K562 (cell line): ENCODE results near the gene CYP4V2. TPM values are rescaled to one million over a fixed set of nuclear protein-coding genes. Genes with fewer than 3 reads are reported as not detected.
A peak's percentile ranks its signal among the peaks of the same experiment; 100 is the strongest.

Source experiments
- ATAC-seq: fragments of 200-7000 bp; cut with Tn5 transposase; 3 replicates; pipeline ENCODE4 v1.9.1; 2020; ENCODE audit warnings: moderate library complexity
- BruUV-seq: library from RNA; stranded (reverse); fragments of 400-500 nt; replicated peaks from 2 replicates; lab custom pipeline; 2021; lab: Mats Ljungman, UMichigan
- CTCF ChIA-PET: fragments of 300-600 bp; formaldehyde crosslinking; extraction: SDS; loops from one replicate; lab custom pipeline; 2021; ENCODE audit warnings: low intra/inter-chr PET ratio; lab: Yijun Ruan, JAX
- POLR2A ChIA-PET: fragments of 300-600, 350-650 bp; sonication (Branson Sonifier 250); formaldehyde crosslinking; extraction: SDS; loops from one replicate; lab custom pipeline; 2021; ENCODE audit warnings: antibody characterized with exemption, inconsistent platforms; lab: Yijun Ruan, JAX
- DNase-seq, 4 experiments: peaks; one replicate each; pipeline versions ENCODE4 v3.0.0 to v3.0.0-alpha.2; 2011 to 2018; ENCODE audit warnings: low spot score in 3 of 4, mixed read lengths in 3 of 4; ENCODE audit errors: extremely low read depth in 1 of 4
- FAIRE-seq: peaks from 2 replicates; lab custom pipeline; 2011; peaks lifted over from hg19 to GRCh38; lab: Jason Lieb, UNC
- H2AFZ ChIP-seq: 2 replicates; pipeline ENCODE4 v1.6.0; 2011; ENCODE audit warnings: low read depth, low read length, control low read depth, inconsistent platforms
- H3K27ac ChIP-seq: fragments of 200-600 bp; 3 replicates; pipeline ENCODE4 v1.8.0; 2011; ENCODE audit warnings: low read depth, mild to moderate bottlenecking, control low read depth, inconsistent platforms, low read length, moderate library complexity, mixed read lengths; ENCODE audit errors: extremely low read depth
- H3K27me3 ChIP-seq, 2 experiments: fragments of 300-600 bp in 1 of 2; 2 replicates in 1 of 2; 3 replicates in 1 of 2; pipeline versions ENCODE4 v1.6.0 to v1.8.0; 2011; ENCODE audit warnings: inconsistent platforms in 2 of 2, low read length in 2 of 2, mild to moderate bottlenecking in 1 of 2, mixed read lengths in 1 of 2, moderate library complexity in 1 of 2; ENCODE audit not compliant: control insufficient read depth in 2 of 2, insufficient read depth in 2 of 2
- H3K36me3 ChIP-seq: fragments of 300-600 bp; 3 replicates; pipeline ENCODE4 v1.8.0; 2011; ENCODE audit warnings: mild to moderate bottlenecking, low read length, inconsistent platforms; ENCODE audit not compliant: control insufficient read depth, insufficient read depth
- H3K4me1 ChIP-seq, 2 experiments: fragments of 200-600 bp in 1 of 2; replicated peaks in 1 of 2; 2 replicates in 1 of 2; 3 replicates in 1 of 2; pipeline versions ENCODE4 v1.5.1 to v1.8.0; 2011; ENCODE audit warnings: inconsistent platforms in 2 of 2, low read length in 2 of 2, mild to moderate bottlenecking in 1 of 2, mixed read lengths in 1 of 2, moderate library complexity in 1 of 2; ENCODE audit not compliant: control insufficient read depth in 2 of 2, insufficient read depth in 2 of 2
- H3K4me2 ChIP-seq: 2 replicates; pipeline ENCODE4 v1.6.1; 2011; ENCODE audit warnings: low read length, control low read depth, inconsistent platforms, mixed read lengths; ENCODE audit not compliant: insufficient read depth
- H3K4me3 ChIP-seq: fragments of 200-600 bp; sonication (generic), shearing (Covaris generic); 2 replicates; pipeline ENCODE4 v1.5.1; 2016; ENCODE audit warnings: control low read depth, inconsistent platforms
- H3K79me2 ChIP-seq: fragments of 200-600 bp; 3 replicates; pipeline ENCODE4 v1.8.0; 2011; ENCODE audit warnings: low read length, inconsistent platforms; ENCODE audit not compliant: control insufficient read depth, insufficient read depth
- H3K9ac ChIP-seq, 2 experiments: 2 replicates each; pipeline versions ENCODE4 v1.6.0 to v1.6.1; 2011; ENCODE audit warnings: low read depth in 2 of 2, low read length in 2 of 2, control low read depth in 1 of 2, inconsistent platforms in 1 of 2, mild to moderate bottlenecking in 1 of 2, mixed read lengths in 1 of 2; ENCODE audit not compliant: insufficient read depth in 1 of 2
- H3K9me1 ChIP-seq: one replicate; pipeline ENCODE4 v1.6.0; 2011; ENCODE audit warnings: inconsistent platforms, mild to moderate bottlenecking, low read length, moderate library complexity; ENCODE audit not compliant: control insufficient read depth, insufficient read depth
- H3K9me3 ChIP-seq: replicated peaks from 2 replicates; pipeline ENCODE4 v1.5.1; 2011; ENCODE audit warnings: low read depth, low read length, inconsistent platforms; ENCODE audit not compliant: control insufficient read depth, insufficient read depth
- H4K20me1 ChIP-seq: replicated peaks from 2 replicates; pipeline ENCODE4 v1.6.1; 2011; ENCODE audit warnings: low read length, inconsistent platforms, mixed read lengths; ENCODE audit not compliant: control insufficient read depth, insufficient read depth
- EGR1 ChIP-seq: fragments of 450-650 bp; conservative IDR thresholded peaks from 2 replicates; pipeline ENCODE4 v1.6.1; 2017; ENCODE audit warnings: mild to moderate bottlenecking
- POLR2AphosphoS5 ChIP-seq: IDR thresholded peaks from 2 replicates; pipeline ENCODE4 v1.6.1; 2011; ENCODE audit warnings: mild to moderate bottlenecking, low read depth, low read length, moderate library complexity; ENCODE audit not compliant: control insufficient read depth, insufficient read depth
- SP1 ChIP-seq: sonication (generic); formaldehyde crosslinking; IDR thresholded peaks from 2 replicates; pipeline ENCODE4 v1.8.1; 2022; ENCODE audit warnings: mild to moderate bottlenecking, missing genetic modification reagents
- WGBS: fragments of 100-300 bp; shearing (Covaris generic); methylation state at CpG from one replicate; pipeline ENCODE4 v1.1.6; 2016; ENCODE audit warnings: low coverage, mixed read lengths; ENCODE audit not compliant: insufficient coverage; ENCODE audit errors: missing lambda C conversion rate; 5-methylcytosine and 5-hydroxymethylcytosine counted together
- in situ Hi-C: fragments of 300-500 bp; cut with MboI; formaldehyde crosslinking; loops from 4 replicates; pipeline ENCODE4 v1.15.0; 2018; ENCODE audit warnings: inconsistent platforms, mixed read lengths
- intact Hi-C: fragments of 100-400 bp; cut with micrococcal nuclease; formaldehyde crosslinking; loops from 2 replicates; pipeline ENCODE4 v1.14.2; 2022
- polyA plus RNA-seq, 8 experiments: library from polyadenylated mRNA; depleted of rRNA in 4 of 8; stranded (reverse) in 5 of 8; unstranded in 3 of 8; fragments of >200 nt; fragmentation: Nextera tagmentation in 2 of 8; fragmentation: Illumina TruSeq in 1 of 8; extraction: Ambion mirVana in 2 of 8; extraction: Trizol in 1 of 8; gene quantifications; 2 replicates each; pipeline versions ENCODE4 v1.2.1 to v1.2.3, GENCODE V29; 2011 to 2014; ENCODE audit warnings: inconsistent platforms in 1 of 8, missing spikeins in 1 of 8
- total RNA-seq, 7 experiments: library from RNA; depleted of rRNA in 6 of 7; stranded (reverse); fragments of >200 nt in 6 of 7; fragmentation: Illumina TruSeq in 2 of 7; extraction: Trizol in 2 of 7; gene quantifications; 2 replicates each; pipeline versions ENCODE4 v1.2.1 to v1.2.3, GENCODE V29; 2011 to 2021; ENCODE audit warnings: low replicate concordance in 1 of 7
- TF ChIP-seq, protein P1 (sequence below): sonication (generic); formaldehyde crosslinking; IDR thresholded peaks from 2 replicates; pipeline ENCODE4 v1.8.0; 2022; ENCODE audit warnings: mild to moderate bottlenecking, missing genetic modification reagents

Gene CYP4V2
- total and polyA plus RNA-seq, 9 of the 15 experiments (the other 6 are each of a cell fraction or from before 2014, with no cell fraction given): 1.1 to 8.3 (median 3.9) TPM

DNA sequence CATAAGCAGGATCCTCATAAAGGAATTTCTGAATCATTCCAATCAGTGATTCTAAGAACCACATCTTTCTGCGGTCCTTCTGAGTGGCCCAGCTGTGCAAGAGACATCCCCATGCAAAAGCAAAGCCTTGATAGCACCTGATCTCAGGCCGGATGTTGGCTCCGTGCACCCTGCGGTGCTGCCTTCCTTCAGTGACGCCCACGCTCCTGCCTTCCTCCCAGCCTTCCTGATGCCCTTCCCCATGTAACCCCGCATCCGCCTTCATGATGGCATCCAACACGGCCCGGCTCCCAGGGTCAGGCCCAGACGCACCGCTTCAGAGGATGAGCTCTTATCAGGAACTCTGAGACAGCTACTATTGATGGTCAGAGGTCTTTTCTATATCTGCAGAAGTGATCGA is 20.4 kb upstream of the CYP4V2 start:
- intact Hi-C loops: no loop called here
- CTCF ChIA-PET: no interaction called here
- 3% methylated on average over 13 of the region's 13 CpGs for WGBS

More for the DNA sequence above, 20.4 kb upstream of the CYP4V2 start:
- Histone ChIP-seq H3K79me2 (no peaks in the 10 kb centered on the region), H3K27ac (no peak overlapping the region), H3K4me1 (peaks cover 0 to 2% of the 10 kb centered on the region in 2 experiments; a peak in 2 of 5 replicates), H2AFZ (no peak overlapping the region), H3K4me3 (no peak overlapping the region), H3K9me3 (no peaks in the 10 kb centered on the region), H3K9me1 (no peaks in the 10 kb centered on the region), H3K36me3 (no peaks in the 10 kb centered on the region), H3K4me2 (no peak overlapping the region), H3K27me3 (peaks cover 34 to 55% of the 10 kb centered on the region in 2 experiments), H4K20me1 (no peaks in the 10 kb centered on the region), H3K9ac (no peak overlapping the region)
- POLR2A ChIA-PET: interaction anchor here (0.5 to 0.6 kb wide), 3 partner anchors 102 to 1152 kb away, joined by 3 read pairs; partner anchors contain the start of gene TLR3
- in situ Hi-C loops: no loop called here
- TF ChIP-seq EGR1 (peak; percentile 37), SP1 (CRISPR knock-in tag) (no peak), POLR2AphosphoS5 (no peak)
- TF ChIP-seq, protein P1, sequence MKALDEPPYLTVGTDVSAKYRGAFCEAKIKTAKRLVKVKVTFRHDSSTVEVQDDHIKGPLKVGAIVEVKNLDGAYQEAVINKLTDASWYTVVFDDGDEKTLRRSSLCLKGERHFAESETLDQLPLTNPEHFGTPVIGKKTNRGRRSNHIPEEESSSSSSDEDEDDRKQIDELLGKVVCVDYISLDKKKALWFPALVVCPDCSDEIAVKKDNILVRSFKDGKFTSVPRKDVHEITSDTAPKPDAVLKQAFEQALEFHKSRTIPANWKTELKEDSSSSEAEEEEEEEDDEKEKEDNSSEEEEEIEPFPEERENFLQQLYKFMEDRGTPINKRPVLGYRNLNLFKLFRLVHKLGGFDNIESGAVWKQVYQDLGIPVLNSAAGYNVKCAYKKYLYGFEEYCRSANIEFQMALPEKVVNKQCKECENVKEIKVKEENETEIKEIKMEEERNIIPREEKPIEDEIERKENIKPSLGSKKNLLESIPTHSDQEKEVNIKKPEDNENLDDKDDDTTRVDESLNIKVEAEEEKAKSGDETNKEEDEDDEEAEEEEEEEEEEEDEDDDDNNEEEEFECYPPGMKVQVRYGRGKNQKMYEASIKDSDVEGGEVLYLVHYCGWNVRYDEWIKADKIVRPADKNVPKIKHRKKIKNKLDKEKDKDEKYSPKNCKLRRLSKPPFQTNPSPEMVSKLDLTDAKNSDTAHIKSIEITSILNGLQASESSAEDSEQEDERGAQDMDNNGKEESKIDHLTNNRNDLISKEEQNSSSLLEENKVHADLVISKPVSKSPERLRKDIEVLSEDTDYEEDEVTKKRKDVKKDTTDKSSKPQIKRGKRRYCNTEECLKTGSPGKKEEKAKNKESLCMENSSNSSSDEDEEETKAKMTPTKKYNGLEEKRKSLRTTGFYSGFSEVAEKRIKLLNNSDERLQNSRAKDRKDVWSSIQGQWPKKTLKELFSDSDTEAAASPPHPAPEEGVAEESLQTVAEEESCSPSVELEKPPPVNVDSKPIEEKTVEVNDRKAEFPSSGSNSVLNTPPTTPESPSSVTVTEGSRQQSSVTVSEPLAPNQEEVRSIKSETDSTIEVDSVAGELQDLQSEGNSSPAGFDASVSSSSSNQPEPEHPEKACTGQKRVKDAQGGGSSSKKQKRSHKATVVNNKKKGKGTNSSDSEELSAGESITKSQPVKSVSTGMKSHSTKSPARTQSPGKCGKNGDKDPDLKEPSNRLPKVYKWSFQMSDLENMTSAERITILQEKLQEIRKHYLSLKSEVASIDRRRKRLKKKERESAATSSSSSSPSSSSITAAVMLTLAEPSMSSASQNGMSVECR (CRISPR knock-in tag): no peak
- DNase-seq (peak in 1 of 4 experiments; percentile 8), ATAC-seq (no peak), FAIRE-seq (no peak)
- BruUV-seq: no TSS peak
